Islet of Langerhans (tissue), 1 donor: ENCODE data around the gene CEBPZ.
"Not testable (repeated sequence)": the region's sequence is repeated elsewhere in the genome, so short reads cannot be mapped to it uniquely, and the experiment has no call there.

Source experiments
- FAIRE-seq: peaks from one replicate; lab custom pipeline; 2011; peaks lifted over from hg19 to GRCh38; lab: Jason Lieb, UNC

The CEBPZ gene

GRCh38 chr2:37223131-37223530 lies 8.3 kb downstream of the CEBPZ start:
- FAIRE-seq: no peak

DNA sequence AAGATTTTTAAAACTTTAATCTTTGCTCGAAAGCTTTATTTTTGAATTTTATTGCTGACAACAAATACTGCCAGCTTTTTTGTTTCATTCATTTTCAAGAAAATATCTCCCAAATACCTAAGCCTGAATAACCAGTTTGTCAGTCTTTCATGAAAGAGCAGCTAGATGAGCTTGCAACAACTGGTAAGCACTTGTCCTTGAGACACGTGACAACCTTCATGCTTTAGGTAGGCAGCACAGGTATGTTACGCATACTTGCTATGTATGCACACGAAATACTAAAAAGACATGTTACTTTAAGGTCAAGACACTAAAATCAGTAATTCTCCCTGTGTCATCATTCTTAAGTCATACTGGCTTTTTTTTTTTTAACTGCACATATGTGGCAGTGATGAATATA lies 12.3 kb downstream of the CEBPZ start:
- no peak for FAIRE-seq

GRCh38 chr2:37215250-37215649 lies 16.1 kb downstream of the CEBPZ start:
- FAIRE-seq: no peak

DNA sequence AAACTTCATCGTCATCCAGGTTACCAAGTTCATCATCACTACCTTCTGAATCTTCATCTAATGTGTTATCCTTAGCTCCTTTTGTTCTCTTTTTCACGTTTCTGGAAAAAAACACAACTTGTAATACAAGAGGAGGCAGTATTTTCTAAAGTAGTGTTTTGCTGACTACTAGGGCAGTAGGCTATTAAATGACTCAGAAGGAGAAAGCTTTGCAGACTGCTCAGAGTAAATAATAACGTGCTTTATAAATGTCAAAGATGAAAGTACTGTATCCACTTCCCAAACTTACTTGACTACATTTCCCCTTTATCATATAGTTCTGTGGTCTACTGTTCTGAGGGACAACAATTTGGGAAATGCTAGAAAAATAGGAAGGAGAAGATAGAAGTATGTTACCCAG lies 19.5 kb downstream of the CEBPZ start:
- peak; percentile 17 for FAIRE-seq

- FAIRE-seq: peak; percentile 9
Observed at GRCh38 chr2:37211212-37211611, 20.2 kb downstream of the CEBPZ start.

GRCh38 chr2:37206760-37207159 lies 24.6 kb downstream of the CEBPZ start:
- FAIRE-seq: not testable (repeated sequence)

DNA sequence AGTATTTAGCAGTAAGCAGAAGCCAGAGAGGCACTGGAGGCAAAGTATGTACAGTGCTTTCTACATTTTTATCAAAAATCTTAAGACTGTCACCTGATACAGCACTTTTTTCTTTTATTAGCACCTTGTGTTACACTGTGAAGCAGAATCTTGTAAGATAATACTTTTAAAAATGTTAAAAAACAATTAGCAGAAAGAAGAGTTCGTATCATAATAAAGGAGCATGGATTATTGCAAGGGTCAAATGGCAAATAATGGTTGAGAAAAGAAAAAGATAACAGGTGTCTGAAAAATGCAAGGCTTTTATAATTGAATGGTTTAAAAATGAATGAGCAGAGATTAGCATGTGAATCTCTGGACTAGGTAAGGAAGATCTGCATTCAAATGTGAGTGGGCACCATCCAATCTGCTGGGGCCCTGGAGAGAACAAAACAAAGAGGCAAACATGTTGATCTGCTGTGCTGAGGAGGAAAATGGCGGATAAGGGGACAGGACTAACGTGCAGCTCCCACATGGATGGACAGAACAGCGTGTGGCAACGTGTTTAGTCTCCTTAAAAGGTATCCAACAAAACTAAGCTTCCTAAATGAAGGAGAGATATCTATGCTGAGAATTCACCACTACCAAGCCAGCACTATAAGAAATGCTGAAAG lies 25.6 kb downstream of the CEBPZ start:
- FAIRE-seq: no peak

DNA sequence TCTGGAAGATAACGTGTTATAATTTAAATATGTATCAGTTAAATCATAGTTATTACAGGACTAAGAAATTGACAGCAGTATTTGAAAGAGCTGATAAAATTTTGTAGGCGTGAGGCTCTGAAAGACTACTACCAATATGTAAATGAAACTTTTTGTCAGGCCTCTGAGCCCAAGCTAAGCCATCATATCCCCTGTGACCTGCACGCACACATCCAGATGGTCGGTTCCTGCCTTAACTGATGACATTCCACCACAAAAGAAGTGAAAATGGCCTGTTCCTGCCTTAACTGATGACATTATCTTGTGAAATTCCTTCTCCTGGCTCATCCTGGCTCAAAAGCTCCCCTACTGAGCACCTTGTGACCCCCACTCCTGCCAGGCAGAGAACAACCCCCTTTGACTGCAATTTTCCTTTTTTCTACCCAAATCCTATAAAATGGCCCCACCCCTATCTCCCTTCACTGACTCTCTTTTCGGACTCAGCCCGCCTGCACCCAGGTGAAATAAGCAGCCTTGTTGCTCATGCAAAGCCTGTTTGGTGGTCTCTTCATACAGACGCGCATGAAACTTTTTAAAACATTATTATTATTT lies 26.2 kb downstream of the CEBPZ start:
- FAIRE-seq: not testable (repeated sequence)

DNA sequence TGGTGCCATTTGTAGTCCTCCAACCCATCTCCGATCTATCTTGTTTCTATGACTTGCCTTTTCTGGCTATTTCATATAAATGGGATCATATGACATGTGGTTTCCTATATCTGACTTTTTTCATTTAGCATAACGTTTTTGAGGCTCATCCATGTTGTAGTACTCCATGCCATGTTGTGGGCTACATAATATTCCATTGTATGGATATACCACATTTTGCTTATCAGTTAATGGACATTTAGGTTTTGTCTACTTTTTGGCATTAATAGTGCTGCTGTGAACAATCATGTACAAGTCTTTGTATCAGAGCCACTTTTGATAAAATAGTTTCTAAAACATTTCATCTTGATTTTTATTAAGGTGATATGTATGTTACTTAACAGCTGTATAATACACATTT lies 27.7 kb downstream of the CEBPZ start:
- no peak for FAIRE-seq

- no peak for FAIRE-seq
Observed at GRCh38 chr2:37201766-37202165, 29.6 kb downstream of the CEBPZ start.

DNA sequence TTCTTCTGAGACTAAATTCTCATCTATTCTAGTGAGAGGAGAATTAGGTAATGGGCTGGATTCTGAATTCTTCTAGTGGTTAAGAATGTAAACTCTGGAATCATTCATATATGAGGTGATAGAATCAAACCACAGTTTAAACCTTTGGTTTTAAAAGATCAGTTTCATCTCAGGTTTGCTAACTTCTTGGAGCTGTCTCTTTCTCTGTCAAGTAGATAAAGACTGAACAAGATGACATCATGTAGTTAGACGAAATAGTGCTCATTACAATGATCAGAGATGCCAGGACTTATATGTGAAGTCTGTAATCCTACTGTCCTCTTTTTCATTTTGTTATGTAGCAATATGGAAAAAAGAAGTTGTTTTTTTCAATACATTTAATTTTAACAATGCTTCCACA lies 30.2 kb downstream of the CEBPZ start:
- FAIRE-seq: no peak

GRCh38 chr2:37198681-37199065 lies 32.7 kb downstream of the CEBPZ start:
- no peak for FAIRE-seq

DNA sequence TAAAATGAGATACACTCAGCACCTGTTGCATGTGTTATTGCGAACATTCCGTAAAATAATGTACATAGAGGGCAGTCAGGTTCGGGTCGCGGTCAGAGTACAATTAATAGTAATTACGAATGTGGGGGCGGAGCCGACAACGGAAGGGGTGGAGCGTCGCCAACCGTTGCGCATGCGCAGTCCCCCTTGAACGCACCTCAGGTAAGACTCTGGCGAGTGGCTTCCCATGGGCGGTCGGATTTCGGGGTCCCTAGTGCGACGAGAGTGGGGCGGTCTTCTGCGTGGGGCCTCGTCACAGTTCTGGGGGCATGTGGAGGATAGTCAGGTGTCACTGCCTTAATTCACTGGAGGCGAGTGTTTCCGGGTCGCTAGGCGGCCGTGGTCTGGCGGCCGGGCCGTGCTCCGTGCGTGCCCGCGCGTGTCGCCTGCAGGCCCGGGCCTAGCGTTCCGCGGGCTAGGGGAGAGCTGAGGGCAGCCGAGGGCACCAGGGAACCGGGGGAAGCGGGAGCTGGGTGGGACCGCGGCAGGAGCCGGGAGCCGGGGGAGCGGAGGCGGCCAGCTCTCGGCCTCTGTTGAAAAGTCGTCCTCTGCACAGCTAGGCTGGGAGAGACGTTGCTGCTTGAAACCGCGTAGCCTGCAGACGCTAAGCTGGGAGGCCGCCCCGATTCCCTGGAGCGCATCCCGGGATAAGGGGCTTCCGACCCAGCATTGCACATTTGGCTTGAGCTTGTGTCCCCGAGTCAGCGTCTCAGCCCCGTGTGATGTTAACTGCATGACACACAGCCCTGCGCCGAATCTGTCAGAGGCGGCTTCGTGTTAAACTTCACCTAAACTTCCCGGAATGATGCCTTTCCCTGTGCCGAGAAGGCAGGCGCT lies 34.8 kb downstream of the CEBPZ start, which contains the start of gene CEBPZOS:
TSS of gene CEBPZOS (plus strand) at position 177 of the 876 bp plus-strand sequence. CDS start 3,209 bp downstream, outside the sequence.
- peak; percentile 47 for FAIRE-seq

GRCh38 chr2:37195862-37196319 lies 35.5 kb downstream of the CEBPZ start:
- not testable (repeated sequence) for FAIRE-seq

DNA sequence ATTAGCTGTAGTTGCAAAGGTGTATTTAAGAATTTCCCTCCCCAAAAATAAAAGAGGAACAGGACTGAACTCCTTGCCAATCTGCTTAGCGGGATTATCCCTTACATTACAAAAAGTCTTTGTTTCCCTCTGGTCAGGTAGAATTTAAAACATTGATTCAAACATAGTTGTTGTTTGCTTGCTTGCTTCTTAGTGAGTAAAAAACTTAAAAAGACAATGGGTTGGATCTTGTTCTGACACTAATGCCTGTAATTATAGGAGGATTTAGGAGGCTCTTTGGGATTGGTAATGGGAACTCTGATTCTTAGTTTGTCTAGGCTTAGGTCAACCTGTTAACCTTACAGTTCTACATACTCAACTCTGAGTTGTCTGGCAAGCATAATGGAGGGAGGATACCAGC lies 38.8 kb downstream of the CEBPZ start:
- FAIRE-seq: no peak

DNA sequence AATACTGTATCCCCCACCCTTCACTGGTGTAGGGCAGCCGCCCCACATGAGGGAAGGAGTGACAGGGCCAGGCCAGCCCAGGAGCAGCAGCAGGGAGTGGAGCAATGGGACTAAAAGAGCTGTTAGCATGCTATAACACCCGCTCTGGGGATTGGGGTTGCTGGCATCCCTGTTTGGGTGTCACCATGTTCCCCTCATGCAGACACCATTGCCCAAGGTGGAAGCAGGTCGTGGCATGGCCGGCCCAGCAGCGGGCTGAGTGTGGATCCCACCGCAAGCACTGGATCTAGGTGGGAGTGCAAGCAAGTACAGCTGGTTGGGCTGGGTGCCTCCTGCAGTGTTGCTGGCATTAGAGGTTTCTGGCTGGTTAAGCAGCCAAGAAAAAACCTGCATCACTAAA lies 39.6 kb downstream of the CEBPZ start:
- FAIRE-seq: no peak

DNA sequence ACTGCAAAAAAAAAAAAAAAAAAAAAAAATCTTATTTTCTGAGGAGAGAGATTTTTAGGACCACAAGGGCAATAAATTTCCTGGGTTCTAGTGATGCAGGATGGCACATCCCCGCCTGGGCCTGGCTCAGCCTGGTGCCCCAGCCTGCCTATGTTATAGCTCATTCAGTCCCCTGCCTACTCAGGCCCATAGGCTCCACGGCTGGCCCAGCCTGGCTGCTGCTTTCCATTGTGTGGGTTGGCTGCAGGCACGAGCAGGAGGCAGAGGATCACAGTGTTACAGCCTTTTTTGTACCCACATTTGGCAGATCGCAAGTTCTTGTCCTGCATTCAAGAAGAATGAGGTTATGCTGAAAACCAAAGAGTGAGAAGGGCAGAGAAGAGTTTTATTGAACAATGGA lies 40.1 kb downstream of the CEBPZ start:
- FAIRE-seq: no peak

GRCh38 chr2:37190290-37190689 lies 41.1 kb downstream of the CEBPZ start:
- FAIRE-seq: no peak

DNA sequence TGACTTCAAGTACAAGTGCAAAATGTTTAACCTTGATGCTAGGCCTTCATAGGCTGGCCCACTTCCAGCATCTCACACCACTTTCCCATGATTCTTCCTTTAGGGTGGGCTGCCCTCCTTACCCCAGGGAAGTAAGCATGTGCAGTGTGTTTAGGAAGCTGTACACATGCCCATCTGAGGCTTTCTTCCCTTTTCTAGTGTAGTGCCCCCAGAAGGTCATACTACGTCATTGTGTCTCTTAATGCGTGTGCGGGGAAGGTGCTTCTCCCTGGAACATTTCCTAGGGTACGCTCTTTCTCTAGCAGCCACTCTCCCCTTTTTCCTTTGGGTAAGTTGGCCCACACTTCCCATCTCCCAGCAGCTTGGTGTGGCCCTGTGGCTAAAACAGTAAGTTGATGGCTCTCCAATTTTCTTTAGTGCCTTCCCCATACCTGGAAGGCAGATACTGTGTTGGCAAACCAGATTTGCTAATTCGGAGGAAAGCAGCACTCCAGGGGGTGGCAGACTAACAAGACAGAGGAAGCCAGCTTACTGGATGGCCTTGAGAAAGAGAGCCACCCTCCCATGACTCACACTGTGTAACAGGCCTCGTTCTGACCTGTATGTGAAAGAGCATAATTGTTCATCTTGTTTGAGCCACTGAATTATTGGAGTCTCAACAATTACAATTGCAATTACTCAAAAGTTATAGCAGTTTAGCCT lies 41.8 kb downstream of the CEBPZ start:
- no peak for FAIRE-seq

GRCh38 chr2:37188570-37188969 lies 42.8 kb downstream of the CEBPZ start, which contains the start of gene SULT6B1:
Gene SULT6B1 (minus strand): TSS chr2:37188670. CDS start chr2:37188640, 30 bp downstream.
- FAIRE-seq: no peak

DNA sequence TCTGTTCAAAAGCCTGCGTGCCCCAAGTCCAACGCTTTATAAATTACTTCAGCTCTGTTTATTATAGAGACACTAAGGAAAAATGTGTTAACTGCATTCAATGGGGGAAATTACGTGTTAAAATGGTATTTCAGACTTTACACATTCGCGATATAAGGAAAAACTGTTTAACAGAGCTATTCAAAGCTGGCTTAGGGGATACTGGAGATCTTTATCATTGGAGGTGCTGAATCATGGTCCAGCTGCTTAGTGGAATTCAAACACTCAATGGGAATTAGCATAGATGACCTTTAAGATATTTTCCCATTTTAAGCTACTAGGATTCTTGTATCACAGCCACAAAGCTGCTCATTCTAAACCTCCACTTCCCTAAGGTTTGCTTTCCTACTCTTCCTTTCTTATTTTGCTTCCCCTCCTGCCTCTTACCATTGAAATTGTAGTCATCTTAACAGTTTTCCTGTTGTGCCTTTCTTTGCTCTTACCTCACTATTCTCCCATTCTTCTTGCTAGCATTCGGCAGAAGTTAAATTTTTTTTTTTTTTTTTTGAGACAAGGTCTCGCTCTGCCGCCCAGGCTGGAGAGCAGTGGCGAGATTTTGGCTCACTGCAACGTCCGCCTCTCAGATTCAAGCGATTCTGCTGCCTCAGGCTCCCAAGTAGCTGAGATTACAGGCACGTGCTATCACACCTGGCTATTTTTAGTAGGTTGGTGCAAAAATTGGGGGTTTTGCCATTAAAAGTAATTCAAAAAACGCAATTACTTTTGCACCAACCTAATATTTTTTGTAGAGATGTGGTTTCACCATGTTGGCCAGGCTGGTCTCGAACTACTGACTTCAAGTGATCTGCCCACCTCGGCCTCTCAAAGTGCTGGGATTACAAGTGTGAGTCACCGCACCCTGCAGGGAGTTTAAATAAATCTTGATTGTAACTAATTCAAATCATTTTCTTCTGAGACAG lies 49.4 kb downstream of the CEBPZ start:
- no peak for FAIRE-seq
